ENCODE data around the gene IL13RA1. TPM values are rescaled to one million over a fixed set of nuclear protein-coding genes. Genes with fewer than 3 reads are reported as not detected.
A peak's percentile ranks its signal among the peaks of the same experiment; 100 is the strongest.

Gene IL13RA1
- total RNA-seq, 2 experiments from 2014 or later = 0.42 to 0.47 TPM

- H3K9me3 Mint-ChIP-seq = no peaks in the 10 kb centered on the region
- H3K4me1 Mint-ChIP-seq = no peaks in the 10 kb centered on the region
- no peak for DNase-seq
- no peaks in the 10 kb centered on the region for H3K36me3 Mint-ChIP-seq
- H3K4me3 Mint-ChIP-seq = no peak overlapping the region
- H3K27ac Mint-ChIP-seq = no peak overlapping the region
- no peaks in the 10 kb centered on the region for H3K27me3 Mint-ChIP-seq
Measured at GRCh38 chrX:118745570-118745969, 18.2 kb downstream of the IL13RA1 start.

- peak overlapping the region; percentile 25 for H3K27ac Mint-ChIP-seq
- H3K27me3 Mint-ChIP-seq = peaks cover 4% of the 10 kb centered on the region
- no peak for DNase-seq
- no peaks in the 10 kb centered on the region for H3K9me3 Mint-ChIP-seq
- no peak overlapping the region for H3K4me3 Mint-ChIP-seq
- H3K4me1 Mint-ChIP-seq = peaks cover 4% of the 10 kb centered on the region
- H3K36me3 Mint-ChIP-seq = no peaks in the 10 kb centered on the region
Measured at GRCh38 chrX:118751950-118752783, 24.8 kb downstream of the IL13RA1 start.

GRCh38 chrX:118755633-118756032, 28.2 kb downstream of the IL13RA1 start:
- Mint-ChIP-seq H3K4me3 (no peak overlapping the region), H3K9me3 (no peaks in the 10 kb centered on the region), H3K36me3 (no peaks in the 10 kb centered on the region), H3K4me1 (peaks cover 4% of the 10 kb centered on the region), H3K27ac (no peak overlapping the region), H3K27me3 (peaks cover 4% of the 10 kb centered on the region)
- no peak for DNase-seq

- Mint-ChIP-seq H3K4me1 (peaks cover 4% of the 10 kb centered on the region), H3K36me3 (no peaks in the 10 kb centered on the region)
Measured at GRCh38 chrX:118756101-118756500, 28.7 kb downstream of the IL13RA1 start.

GRCh38 chrX:118758511-118758910, 31.1 kb downstream of the IL13RA1 start:
- no peak overlapping the region for H3K27ac Mint-ChIP-seq
- no peaks in the 10 kb centered on the region for H3K9me3 Mint-ChIP-seq
- H3K27me3 Mint-ChIP-seq = peaks cover 4% of the 10 kb centered on the region
- H3K4me1 Mint-ChIP-seq = no peaks in the 10 kb centered on the region
- H3K36me3 Mint-ChIP-seq = no peaks in the 10 kb centered on the region
- H3K4me3 Mint-ChIP-seq = no peak overlapping the region
- no peak for DNase-seq

More at GRCh38 chrX:118756101-118756500, 28.7 kb downstream of the IL13RA1 start:
- Mint-ChIP-seq H3K4me3 (no peak overlapping the region), H3K27me3 (peaks cover 4% of the 10 kb centered on the region), H3K27ac (no peak overlapping the region), H3K9me3 (no peaks in the 10 kb centered on the region)
- no peak for DNase-seq

- Mint-ChIP-seq H3K36me3 (no peaks in the 10 kb centered on the region), H3K27me3 (peaks cover 4% of the 10 kb centered on the region), H3K9me3 (no peaks in the 10 kb centered on the region), H3K4me3 (no peak overlapping the region), H3K27ac (no peak overlapping the region), H3K4me1 (no peaks in the 10 kb centered on the region)
- DNase-seq = no peak
Measured at GRCh38 chrX:118760025-118760424, 32.6 kb downstream of the IL13RA1 start.

- no peaks in the 10 kb centered on the region for H3K27me3 Mint-ChIP-seq
- DNase-seq = no peak
- no peaks in the 10 kb centered on the region for H3K4me1 Mint-ChIP-seq
- no peaks in the 10 kb centered on the region for H3K36me3 Mint-ChIP-seq
- H3K27ac Mint-ChIP-seq = no peak overlapping the region
- H3K9me3 Mint-ChIP-seq = no peaks in the 10 kb centered on the region
- no peak overlapping the region for H3K4me3 Mint-ChIP-seq
Measured at GRCh38 chrX:118761939-118762707, 34.7 kb downstream of the IL13RA1 start.

GRCh38 chrX:118763489-118763888, 36.1 kb downstream of the IL13RA1 start:
- DNase-seq = no peak
- H3K27ac Mint-ChIP-seq = no peak overlapping the region
- no peaks in the 10 kb centered on the region for H3K36me3 Mint-ChIP-seq
- no peaks in the 10 kb centered on the region for H3K4me1 Mint-ChIP-seq
- H3K4me3 Mint-ChIP-seq = no peak overlapping the region
- no peaks in the 10 kb centered on the region for H3K9me3 Mint-ChIP-seq
- peaks cover 1% of the 10 kb centered on the region for H3K27me3 Mint-ChIP-seq

GRCh38 chrX:118764122-118764521, 36.7 kb downstream of the IL13RA1 start:
- DNase-seq = no peak
- H3K4me1 Mint-ChIP-seq = no peaks in the 10 kb centered on the region
- no peaks in the 10 kb centered on the region for H3K36me3 Mint-ChIP-seq
- no peak overlapping the region for H3K4me3 Mint-ChIP-seq
- peaks cover 4% of the 10 kb centered on the region for H3K27me3 Mint-ChIP-seq
- H3K27ac Mint-ChIP-seq = no peak overlapping the region
- H3K9me3 Mint-ChIP-seq = no peaks in the 10 kb centered on the region

GRCh38 chrX:118770133-118770760, 42.8 kb downstream of the IL13RA1 start:
- Mint-ChIP-seq H3K4me1 (no peaks in the 10 kb centered on the region), H3K9me3 (no peaks in the 10 kb centered on the region), H3K27ac (no peak overlapping the region), H3K36me3 (no peaks in the 10 kb centered on the region), H3K27me3 (peaks cover 4% of the 10 kb centered on the region), H3K4me3 (no peak overlapping the region)
- no peak for DNase-seq

GRCh38 chrX:118772051-118772450, 44.6 kb downstream of the IL13RA1 start:
- H3K36me3 Mint-ChIP-seq = no peaks in the 10 kb centered on the region
- H3K4me3 Mint-ChIP-seq = no peak overlapping the region
- H3K27ac Mint-ChIP-seq = no peak overlapping the region
- no peak for DNase-seq
- no peaks in the 10 kb centered on the region for H3K9me3 Mint-ChIP-seq
- H3K27me3 Mint-ChIP-seq = peaks cover 4% of the 10 kb centered on the region
- H3K4me1 Mint-ChIP-seq = no peaks in the 10 kb centered on the region

GRCh38 chrX:118773782-118774181, 46.4 kb downstream of the IL13RA1 start:
- DNase-seq = no peak
- no peaks in the 10 kb centered on the region for H3K27me3 Mint-ChIP-seq
- no peaks in the 10 kb centered on the region for H3K4me1 Mint-ChIP-seq
- no peaks in the 10 kb centered on the region for H3K36me3 Mint-ChIP-seq
- no peaks in the 10 kb centered on the region for H3K9me3 Mint-ChIP-seq
- H3K4me3 Mint-ChIP-seq = no peak overlapping the region
- H3K27ac Mint-ChIP-seq = no peak overlapping the region

- Mint-ChIP-seq H3K4me3 (no peak overlapping the region), H3K4me1 (no peaks in the 10 kb centered on the region), H3K27ac (no peak overlapping the region), H3K27me3 (no peaks in the 10 kb centered on the region), H3K9me3 (no peaks in the 10 kb centered on the region), H3K36me3 (no peaks in the 10 kb centered on the region)
- no peak for DNase-seq
Measured at GRCh38 chrX:118779581-118779980, 52.2 kb downstream of the IL13RA1 start.

GRCh38 chrX:118780509-118780908, 53.1 kb downstream of the IL13RA1 start:
- Mint-ChIP-seq H3K4me3 (no peak overlapping the region), H3K27ac (no peak overlapping the region), H3K4me1 (no peaks in the 10 kb centered on the region), H3K9me3 (no peaks in the 10 kb centered on the region), H3K36me3 (no peaks in the 10 kb centered on the region), H3K27me3 (no peaks in the 10 kb centered on the region)
- no peak for DNase-seq

- DNase-seq = no peak
- Mint-ChIP-seq H3K36me3 (no peaks in the 10 kb centered on the region), H3K4me3 (no peak overlapping the region), H3K27me3 (no peaks in the 10 kb centered on the region), H3K9me3 (no peaks in the 10 kb centered on the region), H3K27ac (no peak overlapping the region), H3K4me1 (no peaks in the 10 kb centered on the region)
Measured at GRCh38 chrX:118780911-118781310, 53.5 kb downstream of the IL13RA1 start.
